ENCODE measurements around the gene KIAA0408. TPM values are rescaled to one million over a fixed set of nuclear protein-coding genes. Genes with fewer than 3 reads are reported as not detected.

The KIAA0408 gene
- total and polyA plus RNA-seq, 4 donors: 0.07 to 0.28 TPM; not detected in 2

GRCh38 chr6:127489248-127489647 lies 30.1 kb upstream of the KIAA0408 start (continued):
- TF ChIP-seq ZBTB33 (IDR thresholded peaks at IDR 0.05): no peak
- TF ChIP-seq MAX (IDR thresholded peaks at IDR 0.05): no peak
- TF ChIP-seq FOXA1 (IDR thresholded peaks at IDR 0.05): no peak
- no peak for TF ChIP-seq HNF4A (conservative IDR thresholded peaks at IDR 0.05)
- TF ChIP-seq GABPA (IDR thresholded peaks at IDR 0.05 in 1 of 2, conservative IDR thresholded peaks at IDR 0.05 in 1 of 2): no peak
- TF ChIP-seq NR2F2 (IDR thresholded peaks at IDR 0.05): no peak
- TF ChIP-seq JUND (IDR thresholded peaks at IDR 0.05): no peak

- TF ChIP-seq REST (IDR thresholded peaks at IDR 0.05) (no peak), GABPA (IDR thresholded peaks at IDR 0.05 in 1 of 2, conservative IDR thresholded peaks at IDR 0.05 in 1 of 2) (no peak), ZBTB33 (IDR thresholded peaks at IDR 0.05) (no peak), CTCF (IDR thresholded peaks at IDR 0.05; ENCODE audit: low read depth, low read length, missing input control) (no peak), MAX (IDR thresholded peaks at IDR 0.05) (no peak), HNF4A (conservative IDR thresholded peaks at IDR 0.05) (no peak), TAF1 (conservative IDR thresholded peaks at IDR 0.05) (no peak), SP1 (IDR thresholded peaks at IDR 0.05) (no peak), JUND (IDR thresholded peaks at IDR 0.05) (no peak), EGR1 (IDR thresholded peaks at IDR 0.05; ENCODE audit: low read depth in 2 of 2) (no peak), YY1 (IDR thresholded peaks at IDR 0.05) (no peak), RAD21 (IDR thresholded peaks at IDR 0.05) (no peak), HNF4G (IDR thresholded peaks at IDR 0.05) (no peak), FOXA1 (IDR thresholded peaks at IDR 0.05) (no peak)
- H3K27ac ChIP-seq (ENCODE audit: low read depth in 1 of 2, low read length in 2 of 2): no peak overlapping the region
Observed at GRCh38 chr6:127486934-127487333, 27.7 kb upstream of the KIAA0408 start.

More at GRCh38 chr6:127486934-127487333, 27.7 kb upstream of the KIAA0408 start:
- Histone ChIP-seq H3K4me1 (ENCODE audit: control insufficient read depth in 4 of 4, insufficient read depth in 4 of 4, low read length in 3 of 4) (peaks cover 0 to 9% (median 6%) of the 10 kb centered on the region in 4 donors), H3K9ac (ENCODE audit: low read depth in 1 of 2, low read length in 2 of 2) (no peak overlapping the region), H3K4me3 (ENCODE audit: low read depth in 1 of 3, low read length in 3 of 3) (no peak overlapping the region), H3K27me3 (ENCODE audit: control insufficient read depth in 4 of 4, insufficient read depth in 4 of 4, low read length in 3 of 4) (no peaks in the 10 kb centered on the region), H3K9me3 (ENCODE audit: control insufficient read depth in 4 of 4, low read length in 3 of 4) (no peaks in the 10 kb centered on the region), H3K36me3 (ENCODE audit: control insufficient read depth in 4 of 4, insufficient read depth in 3 of 4, low read depth in 1 of 4, low read length in 3 of 4) (no peaks in the 10 kb centered on the region)
- DNase-seq (ENCODE audit: low spot score): no peak
- WGBS: 94% methylated on average over 3 of the region's 3 CpGs
